Neuronal stem cell (in vitro differentiated cells): ENCODE measurements around the gene PROM2.

Experiments
- DNase-seq: peaks from one replicate; pipeline ENCODE4 v3.0.0-alpha.2; 2013; ENCODE audit warnings: low spot score
- H2AFZ ChIP-seq: one replicate; pipeline ENCODE4 v1.6.1; 2013; ENCODE audit warnings: mild to moderate bottlenecking, low read length, inconsistent platforms
- H2AK5ac ChIP-seq: 2 replicates; pipeline ENCODE4 v1.6.1; 2013; ENCODE audit warnings: low read depth, mild to moderate bottlenecking, inconsistent platforms, low read length, moderate library complexity, mixed read lengths
- H2BK120ac ChIP-seq: 2 replicates; pipeline ENCODE4 v1.6.1; 2013; ENCODE audit warnings: low read depth, mild to moderate bottlenecking, inconsistent platforms, low read length, moderate library complexity, mixed read lengths
- H2BK12ac ChIP-seq: one replicate; pipeline ENCODE4 v1.6.1; 2013; ENCODE audit warnings: low read length, inconsistent platforms
- H2BK15ac ChIP-seq: 2 replicates; pipeline ENCODE4 v1.6.1; 2013; ENCODE audit warnings: mild to moderate bottlenecking, low read length, inconsistent platforms, mixed read lengths
- H2BK5ac ChIP-seq: one replicate; pipeline ENCODE4 v1.6.1; 2013; ENCODE audit warnings: inconsistent platforms, mild to moderate bottlenecking, low read length, moderate library complexity
- H3K14ac ChIP-seq: one replicate; pipeline ENCODE4 v1.6.1; 2013; ENCODE audit warnings: low read length, inconsistent platforms
- H3K18ac ChIP-seq: 2 replicates; pipeline ENCODE4 v1.6.1; 2013; ENCODE audit warnings: low read length, inconsistent platforms
- H3K23ac ChIP-seq: 2 replicates; pipeline ENCODE4 v1.6.1; 2013; ENCODE audit warnings: low read depth, mild to moderate bottlenecking, mixed read lengths, low read length, inconsistent platforms; ENCODE audit not compliant: poor library complexity
- H3K27ac ChIP-seq: replicated peaks from 3 replicates; pipeline ENCODE4 v1.5.1; 2013; ENCODE audit warnings: low read length, inconsistent platforms
- H3K27me3 ChIP-seq, 3 experiments: 2 replicates each; pipeline ENCODE4 v1.6.1; 2013; ENCODE audit warnings: low read length in 3 of 3, mild to moderate bottlenecking in 2 of 3, inconsistent platforms in 1 of 3, low read depth in 1 of 3, mixed read lengths in 1 of 3, moderate library complexity in 1 of 3; ENCODE audit not compliant: control insufficient read depth in 3 of 3, insufficient read depth in 3 of 3
- H3K36me3 ChIP-seq, 2 donors: replicated peaks in 1 of 2; 2 replicates each; pipeline ENCODE4 v1.6.1; 2013; ENCODE audit warnings: low read length in 2 of 2; ENCODE audit not compliant: control insufficient read depth in 2 of 2, insufficient read depth in 2 of 2
- H3K4ac ChIP-seq: 2 replicates; pipeline ENCODE4 v1.6.1; 2013; ENCODE audit warnings: inconsistent platforms, mild to moderate bottlenecking, low read length, moderate library complexity
- H3K4me1 ChIP-seq, 2 donors: 1 replicate in 1 of 2; 2 replicates in 1 of 2; pipeline ENCODE4 v1.6.1; 2013; ENCODE audit warnings: low read length in 2 of 2, low read depth in 1 of 2; ENCODE audit not compliant: control insufficient read depth in 2 of 2, insufficient read depth in 1 of 2
- H3K4me2 ChIP-seq: one replicate; pipeline ENCODE4 v1.6.1; 2013; ENCODE audit warnings: mild to moderate bottlenecking, low read length, inconsistent platforms; ENCODE audit not compliant: insufficient read depth, poor library complexity, severe bottlenecking
- H3K4me3 ChIP-seq, 2 donors: 2 replicates each; pipeline ENCODE4 v1.5.1; 2013; ENCODE audit warnings: low read length in 2 of 2, mild to moderate bottlenecking in 2 of 2, inconsistent platforms in 1 of 2, moderate library complexity in 1 of 2
- H3K79me1 ChIP-seq: one replicate; pipeline ENCODE4 v1.6.1; 2013; ENCODE audit warnings: low read depth, mild to moderate bottlenecking, inconsistent platforms, low read length, moderate library complexity
- H3K9ac ChIP-seq: one replicate; pipeline ENCODE4 v1.6.1; 2013; ENCODE audit warnings: mild to moderate bottlenecking, low read depth, low read length, inconsistent platforms; ENCODE audit not compliant: poor library complexity
- H3K9me3 ChIP-seq, 2 donors: replicated peaks in 1 of 2; 2 replicates each; pipeline versions ENCODE3 to v1.6.1; 2013; ENCODE audit warnings: low read length in 2 of 2, mild to moderate bottlenecking in 2 of 2, inconsistent platforms in 1 of 2, low read depth in 1 of 2, mixed read lengths in 1 of 2, moderate library complexity in 1 of 2; ENCODE audit not compliant: control insufficient read depth in 2 of 2, insufficient read depth in 1 of 2
- H4K8ac ChIP-seq: one replicate; pipeline ENCODE4 v1.6.1; 2013; ENCODE audit warnings: low read depth, mild to moderate bottlenecking, inconsistent platforms, low read length, moderate library complexity
- H4K91ac ChIP-seq: one replicate; pipeline ENCODE4 v1.6.1; 2013; ENCODE audit warnings: low read length, low read depth, mild to moderate bottlenecking, inconsistent platforms; ENCODE audit not compliant: poor library complexity
- WGBS, 2 donors: extraction: QIAGEN DNeasy Blood & Tissue Kit; methylation state at CpG; one replicate each; pipeline ENCODE4 v1.1.7; 2013; ENCODE audit warnings: missing lambda C conversion rate in 2 of 2, mixed read lengths in 1 of 2; ENCODE audit not compliant: insufficient read length in 2 of 2, insufficient replicate concordance in 1 of 2; ENCODE audit errors: extremely low coverage in 2 of 2; 5-methylcytosine and 5-hydroxymethylcytosine counted together

PROM2 gene

DNA sequence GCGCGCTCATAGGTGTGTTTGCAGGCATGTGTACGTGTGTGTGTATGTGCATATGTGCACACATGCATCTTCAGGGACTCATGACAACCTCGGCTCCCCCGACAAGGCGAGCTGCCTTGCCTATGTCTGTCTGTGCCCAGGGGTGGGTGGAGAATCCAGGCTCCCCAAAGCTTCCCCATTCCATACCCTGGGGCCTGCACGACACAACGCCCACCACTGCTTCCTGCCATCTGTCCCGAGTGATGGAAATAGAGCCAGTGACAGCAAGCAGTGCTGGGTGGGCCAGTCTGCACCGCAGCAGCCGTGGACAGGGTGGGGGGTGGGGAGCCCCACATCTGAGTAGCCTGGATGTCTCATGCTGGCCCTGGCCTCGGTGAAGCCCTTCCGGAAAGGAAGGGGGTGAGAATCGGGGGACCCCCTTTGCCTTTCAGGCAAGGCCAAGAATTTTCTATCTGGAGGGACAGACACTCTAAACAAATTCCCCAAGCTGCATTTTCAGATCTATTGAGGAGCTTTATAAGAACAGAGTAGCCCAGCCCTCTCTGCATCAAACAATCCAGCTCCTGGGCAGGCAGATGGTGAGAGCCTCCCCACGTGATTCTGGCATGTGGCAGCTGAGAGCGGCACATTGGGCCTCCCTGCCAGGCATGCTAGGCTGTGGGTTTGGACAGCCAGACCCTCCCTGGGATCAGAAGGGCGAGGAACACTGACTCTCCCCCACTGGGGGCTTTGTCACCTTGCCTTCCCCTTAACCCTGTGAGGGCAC, 27.8 kb downstream of the PROM2 start:
- peak overlapping the region; percentile 48 for H4K8ac ChIP-seq
- no peak overlapping the region for H2BK15ac ChIP-seq
- peak overlapping the region; percentile 45 for H2BK5ac ChIP-seq
- H3K4me2 ChIP-seq: no peak overlapping the region
- H2BK12ac ChIP-seq: no peak overlapping the region
- peaks cover 5 to 15% of the 10 kb centered on the region in 2 donors for H3K4me1 ChIP-seq
- peak overlapping the region; percentile 86 for H4K91ac ChIP-seq
- H3K79me1 ChIP-seq: no peaks in the 10 kb centered on the region
- no peaks in the 10 kb centered on the region for H3K36me3 ChIP-seq
- H3K4me3 ChIP-seq: no peak overlapping the region
- no CpG with 5 or more reads among the region's 17 CpGs for WGBS, 2 donors
- no peak for DNase-seq
- H3K27me3 ChIP-seq: peaks cover 0 to 32% (median 0%) of the 10 kb centered on the region in 3 experiments
- H3K9ac ChIP-seq: peak overlapping the region; percentile 50
- no peak overlapping the region for H2BK120ac ChIP-seq
- peak overlapping the region; percentile 68 for H3K4ac ChIP-seq
- H2AK5ac ChIP-seq: peak overlapping the region; percentile 60
- H3K18ac ChIP-seq: peak overlapping the region; percentile 49
- peak overlapping the region; percentile 26 for H3K23ac ChIP-seq
- H3K9me3 ChIP-seq: no peaks in the 10 kb centered on the region
- H3K14ac ChIP-seq: peak overlapping the region; percentile 17
- H2AFZ ChIP-seq: no peak overlapping the region
- H3K27ac ChIP-seq: no peak overlapping the region

DNA sequence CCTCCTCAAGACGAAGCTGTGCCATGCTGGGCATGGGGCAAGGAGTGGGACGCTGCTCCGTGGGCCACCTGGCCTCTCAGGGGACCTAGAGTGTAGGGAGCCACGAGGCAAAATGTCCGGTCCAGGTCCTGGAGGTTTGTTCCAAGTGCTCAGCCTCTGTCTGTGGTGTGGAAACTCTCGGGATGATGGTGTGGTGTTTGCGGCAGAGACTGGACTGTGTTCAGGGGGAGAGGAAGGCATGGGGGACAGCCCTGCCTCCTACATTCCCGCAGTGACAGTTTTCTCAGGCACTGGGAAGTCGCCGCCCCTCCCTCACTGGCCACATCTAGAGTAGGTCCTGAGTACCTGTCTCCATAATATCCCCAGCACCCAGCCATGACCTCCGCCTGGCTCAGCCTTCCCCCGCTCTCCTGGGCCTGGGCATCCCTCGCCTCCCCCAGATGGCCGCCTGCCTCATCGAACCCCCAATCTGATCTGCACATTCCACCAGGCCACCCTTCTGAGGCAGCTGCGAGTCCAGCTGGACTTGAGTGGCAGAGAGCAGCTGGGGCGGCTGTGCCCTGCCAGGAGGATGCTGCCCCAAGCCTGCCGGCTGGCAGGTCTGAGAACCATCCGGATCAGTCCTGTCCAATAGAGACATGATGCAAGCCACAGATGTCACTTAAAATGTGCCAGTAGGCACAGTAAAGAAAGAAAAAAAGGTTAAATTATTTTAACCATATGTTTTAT, 29.1 kb downstream of the PROM2 start:
- Histone ChIP-seq H3K4me1 (peaks cover 0 to 9% of the 10 kb centered on the region in 2 donors), H2BK15ac (peak overlapping the region; percentile 27), H3K36me3 (no peaks in the 10 kb centered on the region), H3K9ac (no peak overlapping the region), H3K4me2 (no peak overlapping the region), H2AFZ (no peak overlapping the region), H3K4ac (peak overlapping the region; percentile 44), H4K8ac (peak overlapping the region; percentile 74), H4K91ac (no peak overlapping the region), H3K79me1 (no peaks in the 10 kb centered on the region), H2BK5ac (no peak overlapping the region), H3K27me3 (peaks cover 0 to 29% (median 0%) of the 10 kb centered on the region in 3 experiments), H3K14ac (no peak overlapping the region), H2BK12ac (no peak overlapping the region), H3K18ac (peak overlapping the region; percentile 46), H2BK120ac (peak overlapping the region; percentile 43), H3K9me3 (no peaks in the 10 kb centered on the region), H3K23ac (peak overlapping the region; percentile 5), H2AK5ac (peak overlapping the region; percentile 40), H3K4me3 (no peak overlapping the region), H3K27ac (no peak overlapping the region)
- WGBS, 2 donors: no CpG with 5 or more reads among the region's 19 CpGs
- DNase-seq: no peak

- WGBS, 2 donors: no CpG with 5 or more reads among the region's 15 CpGs
- Histone ChIP-seq H3K27me3 (peaks cover 0 to 10% (median 0%) of the 10 kb centered on the region in 3 experiments), H3K4me1 (peaks cover 0 to 8% of the 10 kb centered on the region in 2 donors), H3K4me2 (no peak overlapping the region), H3K9me3 (no peaks in the 10 kb centered on the region), H2BK5ac (no peak overlapping the region), H3K36me3 (no peaks in the 10 kb centered on the region), H4K8ac (no peak overlapping the region), H2BK120ac (no peak overlapping the region), H3K23ac (no peak overlapping the region), H2BK12ac (no peak overlapping the region), H2BK15ac (no peak overlapping the region), H4K91ac (no peak overlapping the region), H3K9ac (no peak overlapping the region), H3K27ac (no peak overlapping the region), H3K4ac (no peak overlapping the region), H2AFZ (no peak overlapping the region), H3K18ac (no peak overlapping the region), H3K14ac (no peak overlapping the region), H3K79me1 (no peaks in the 10 kb centered on the region), H2AK5ac (no peak overlapping the region), H3K4me3 (no peak overlapping the region)
- DNase-seq: no peak
Measured at GRCh38 chr2:95305380-95306061, 31.3 kb downstream of the PROM2 start.
